A673 (cell line): Measurements from ENCODE around the gene JOSD1.

Experiments
- CTCF ChIP-seq: fragments of 300-800, 200-600 bp; sonication (generic); conservative IDR thresholded peaks from 2 replicates; pipeline ENCODE4 v1.5.1; 2017; ENCODE audit warnings: low read depth, mild to moderate bottlenecking, antibody characterized with exemption, low read length, moderate library complexity, mixed read lengths
- EZH2 ChIP-seq: fragments of 200-600 bp; sonication (generic); IDR thresholded peaks from 2 replicates; pipeline ENCODE4 v1.6.1; 2017; ENCODE audit warnings: borderline replicate concordance, low read depth, mild to moderate bottlenecking, mixed read lengths, antibody characterized with exemption, low read length; ENCODE audit not compliant: poor library complexity, severe bottlenecking

DNA sequence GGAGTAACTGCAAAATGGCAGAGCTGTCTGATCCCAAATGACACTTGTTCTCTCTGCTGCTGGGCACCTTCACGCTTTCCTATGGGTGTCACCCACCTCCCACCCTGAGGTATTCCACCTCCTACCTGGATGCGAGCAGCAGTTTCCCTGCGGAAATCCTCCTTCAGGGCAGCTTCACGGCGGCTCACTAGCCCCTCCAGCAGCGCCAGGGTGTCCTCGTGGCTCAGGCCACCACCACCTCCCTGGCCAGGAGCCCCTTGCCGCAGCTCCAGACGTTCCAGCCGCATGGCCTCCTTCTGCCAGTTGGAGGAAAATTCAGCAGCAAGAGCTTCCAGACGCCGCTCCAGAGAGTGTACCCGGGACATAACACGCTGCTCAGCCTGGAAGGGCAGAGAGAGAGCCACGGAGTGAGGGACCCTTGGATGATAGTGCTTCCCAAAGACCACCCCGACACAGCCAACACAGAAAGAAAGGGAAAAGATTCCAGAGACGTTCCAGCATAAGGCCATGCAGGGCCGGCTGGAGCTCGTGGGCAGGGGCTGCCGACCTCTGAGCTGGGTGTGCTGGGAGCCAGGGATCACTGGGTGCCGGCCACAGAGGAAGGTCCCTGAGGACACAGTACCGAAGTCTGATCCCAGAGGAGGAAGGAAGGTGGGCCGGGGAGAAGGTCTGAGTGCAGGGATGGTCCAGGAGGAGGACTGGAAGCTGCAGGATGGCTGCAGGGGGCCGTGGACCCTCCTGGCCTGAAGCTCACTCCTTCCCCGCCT is 41.6 kb upstream of the JOSD1 start:
- TF ChIP-seq CTCF (no peak), EZH2 (no peak)
